ENCODE data around the gene ASB16. TPM values are rescaled to one million over a fixed set of nuclear protein-coding genes. Genes with fewer than 3 reads are reported as not detected.

The ASB16 gene
- total and polyA plus RNA-seq, 9 of the 15 experiments (the other 6 are each of a cell fraction or from before 2014, with no cell fraction given) = 0.03 to 0.07 TPM; not detected in 7

GRCh38 chr17:44132275-44132821, 38.2 kb upstream of the ASB16 start (continued):
- TF ChIP-seq CTCF (IDR thresholded peaks at IDR 0.05 in 2 of 3, conservative IDR thresholded peaks at IDR 0.05 in 1 of 3; ENCODE audit: insufficient read depth in 2 of 3, low read depth in 1 of 3, low read length in 3 of 3) (no peak), SP2 (IDR thresholded peaks at IDR 0.05; ENCODE audit: extremely low read depth, low read depth, low read length, poor library complexity, severe bottlenecking) (no peak), HDGF (IDR thresholded peaks at IDR 0.05) (no peak), SMAD4 (CRISPR knock-in tag; conservative IDR thresholded peaks at IDR 0.05) (no peak), JUND (IDR thresholded peaks at IDR 0.05; ENCODE audit: borderline replicate concordance, low read depth, low read length) (peak; percentile 94), JUND (tag; IDR thresholded peaks at IDR 0.05; ENCODE audit: borderline replicate concordance, low read depth, low read length) (peak; percentile 96), FOXJ3 (CRISPR knock-in tag; IDR thresholded peaks at IDR 0.05) (no peak), SETDB1 (IDR thresholded peaks at IDR 0.05; ENCODE audit: low read length) (no peak), TAL1 (IDR thresholded peaks at IDR 0.05) (peak; percentile 46), PREB (CRISPR knock-in tag; IDR thresholded peaks at IDR 0.05) (no peak), GTF3C2 (IDR thresholded peaks at IDR 0.05; ENCODE audit: borderline replicate concordance, extremely low read depth, insufficient read length) (no peak), FOXK1 (CRISPR knock-in tag; IDR thresholded peaks at IDR 0.05; ENCODE audit: borderline replicate concordance) (no peak), ZZZ3 (IDR thresholded peaks at IDR 0.05) (no peak), TRIM28 (IDR thresholded peaks at IDR 0.05) (peak; percentile 17; the same call in 1 of the 2 replicates), ZNF24 (IDR thresholded peaks at IDR 0.05) (no peak), RAD21 (CRISPR knock-in tag; conservative IDR thresholded peaks at IDR 0.05 in 1 of 2, IDR thresholded peaks at IDR 0.05 in 1 of 2) (no peak), PPARD (CRISPR knock-in tag; IDR thresholded peaks at IDR 0.05) (no peak), ZSCAN29 (IDR thresholded peaks at IDR 0.05) (no peak)
- TF ChIP-seq, protein P1, sequence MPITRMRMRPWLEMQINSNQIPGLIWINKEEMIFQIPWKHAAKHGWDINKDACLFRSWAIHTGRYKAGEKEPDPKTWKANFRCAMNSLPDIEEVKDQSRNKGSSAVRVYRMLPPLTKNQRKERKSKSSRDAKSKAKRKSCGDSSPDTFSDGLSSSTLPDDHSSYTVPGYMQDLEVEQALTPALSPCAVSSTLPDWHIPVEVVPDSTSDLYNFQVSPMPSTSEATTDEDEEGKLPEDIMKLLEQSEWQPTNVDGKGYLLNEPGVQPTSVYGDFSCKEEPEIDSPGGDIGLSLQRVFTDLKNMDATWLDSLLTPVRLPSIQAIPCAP (CRISPR knock-in tag; IDR thresholded peaks at IDR 0.05; ENCODE audit: borderline replicate concordance) = 0 out of 2 replicates have a peak, but pooled peaks have one; percentile 21
